NT2/D1 (cell line): Measurements from ENCODE around the gene RGMA.

Source experiments
- YY1 ChIP-seq: IDR thresholded peaks from 2 replicates; pipeline ENCODE4 v1.6.1; 2011; ENCODE audit not compliant: insufficient read length, insufficient read depth
- ZNF274 ChIP-seq: IDR thresholded peaks from 2 replicates; pipeline ENCODE4 v1.6.1; 2011; ENCODE audit warnings: mild to moderate bottlenecking, low read depth, low read length

- TF ChIP-seq YY1: no peak
- TF ChIP-seq ZNF274: no peak
These were observed 46.8 kb downstream of the RGMA start for GRCh38 chr15:93042211-93042610.
